Skeletal muscle tissue (tissue), 4 donors: ENCODE measurements around the gene CEP20. TPM values are rescaled to one million over a fixed set of nuclear protein-coding genes. Genes with fewer than 3 reads are reported as not detected.
A peak's percentile ranks its signal among the peaks of the same experiment; 100 is the strongest.

Experiments
- H3K27ac ChIP-seq: one replicate; pipeline ENCODE4 v1.7.0; 2013; ENCODE audit warnings: mild to moderate bottlenecking, low read depth, low read length, inconsistent platforms
- H3K27me3 ChIP-seq, 3 donors: one replicate each; pipeline ENCODE4 v1.7.0; 2013; ENCODE audit warnings: low read length in 3 of 3; ENCODE audit not compliant: control insufficient read depth in 3 of 3, insufficient read depth in 3 of 3
- H3K36me3 ChIP-seq, 3 donors: one replicate each; pipeline ENCODE4 v1.7.0; 2013; ENCODE audit warnings: low read length in 3 of 3; ENCODE audit not compliant: control insufficient read depth in 3 of 3, insufficient read depth in 3 of 3
- H3K4me1 ChIP-seq, 3 donors: one replicate each; pipeline ENCODE4 v1.7.0; 2013; ENCODE audit warnings: low read length in 3 of 3, mild to moderate bottlenecking in 3 of 3; ENCODE audit not compliant: control insufficient read depth in 3 of 3, insufficient read depth in 3 of 3
- H3K4me3 ChIP-seq, 3 donors: one replicate each; pipeline ENCODE4 v1.7.0; 2013; ENCODE audit warnings: low read length in 3 of 3
- H3K9ac ChIP-seq, 3 donors: one replicate each; pipeline ENCODE4 v1.7.0; 2013; ENCODE audit warnings: low read length in 3 of 3, mild to moderate bottlenecking in 3 of 3, moderate library complexity in 2 of 3, low read depth in 1 of 3
- H3K9me3 ChIP-seq, 3 donors: one replicate each; pipeline ENCODE4 v1.7.0; 2013; ENCODE audit warnings: low read length in 3 of 3; ENCODE audit not compliant: control insufficient read depth in 3 of 3
- total RNA-seq: library from RNA; depleted of rRNA; stranded (reverse); fragments of >200 nt; gene quantifications from one replicate; pipeline ENCODE4 v1.2.3, GENCODE V29; 2014
- donor health status: Osteomylitis.

Gene CEP20
- total RNA-seq, 1 donor from 2014 or later = 26.1 TPM

- Histone ChIP-seq H3K27ac (no peak overlapping the region), H3K36me3 (no peaks in the 10 kb centered on the region), H3K4me3 (no peak overlapping the region), H3K9me3 (no peaks in the 10 kb centered on the region), H3K27me3 (no peaks in the 10 kb centered on the region), H3K9ac (no peak overlapping the region), H3K4me1 (no peaks in the 10 kb centered on the region)
These were observed 10.3 kb upstream of the CEP20 start for GRCh38 chr16:15898654-15899053.

- no peaks in the 10 kb centered on the region for H3K27me3 ChIP-seq
- H3K4me1 ChIP-seq = no peaks in the 10 kb centered on the region
- H3K9ac ChIP-seq = no peak overlapping the region
- no peak overlapping the region for H3K27ac ChIP-seq
- H3K9me3 ChIP-seq = no peaks in the 10 kb centered on the region
- H3K4me3 ChIP-seq = no peak overlapping the region
- no peaks in the 10 kb centered on the region for H3K36me3 ChIP-seq
These were observed 9.4 kb upstream of the CEP20 start for GRCh38 chr16:15897834-15898254.

- Histone ChIP-seq H3K9me3 (no peaks in the 10 kb centered on the region), H3K27me3 (no peaks in the 10 kb centered on the region), H3K4me3 (no peak overlapping the region), H3K4me1 (no peaks in the 10 kb centered on the region), H3K9ac (no peak overlapping the region), H3K27ac (no peak overlapping the region), H3K36me3 (no peaks in the 10 kb centered on the region)
These were observed 8.8 kb upstream of the CEP20 start for GRCh38 chr16:15897121-15897780.

DNA sequence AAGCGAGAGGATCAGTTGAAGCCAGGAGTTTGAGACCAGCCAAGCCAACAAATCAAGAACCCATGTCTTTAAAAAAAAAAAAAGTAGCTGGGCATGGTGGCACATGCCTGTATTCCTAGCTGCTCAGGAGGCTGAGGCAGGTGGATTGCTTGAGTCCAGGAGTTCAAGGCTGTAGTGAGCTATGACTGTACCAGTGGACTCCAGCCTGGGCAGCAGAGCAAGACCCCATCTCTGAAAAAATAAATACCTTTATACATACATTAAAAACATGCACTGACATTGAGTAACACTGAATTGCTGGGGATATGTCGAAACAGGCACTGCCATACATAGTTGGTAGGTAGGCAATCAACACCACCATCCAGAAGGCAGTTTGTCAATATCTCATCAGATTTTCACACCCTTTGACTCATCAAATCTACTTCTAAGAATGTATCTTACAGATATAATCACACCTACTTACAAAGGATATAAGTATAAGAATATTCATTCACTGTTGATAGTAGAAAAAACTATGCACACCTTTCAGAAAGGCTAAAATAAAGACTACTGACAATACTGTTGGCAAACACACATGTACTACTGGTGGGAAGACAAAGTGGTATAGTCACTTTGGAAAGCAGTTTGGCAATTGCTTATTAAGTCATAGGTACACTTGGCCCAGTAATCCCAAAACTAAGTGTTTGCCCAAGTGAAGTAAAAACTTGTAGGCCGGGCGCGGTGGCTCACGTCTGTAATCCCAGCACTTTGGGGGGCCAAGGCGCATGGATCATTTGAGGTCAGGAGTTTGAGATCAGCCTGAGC lies 6.4 kb upstream of the CEP20 start:
- H3K9ac ChIP-seq = no peak overlapping the region
- H3K9me3 ChIP-seq = no peaks in the 10 kb centered on the region
- H3K4me1 ChIP-seq = no peaks in the 10 kb centered on the region
- no peak overlapping the region for H3K27ac ChIP-seq
- H3K4me3 ChIP-seq = no peak overlapping the region
- no peaks in the 10 kb centered on the region for H3K36me3 ChIP-seq
- no peaks in the 10 kb centered on the region for H3K27me3 ChIP-seq

- Histone ChIP-seq H3K4me3 (no peak overlapping the region), H3K9me3 (no peaks in the 10 kb centered on the region), H3K27ac (no peak overlapping the region), H3K27me3 (no peaks in the 10 kb centered on the region), H3K4me1 (peaks cover 12 to 19% (median 14%) of the 10 kb centered on the region in 3 donors), H3K36me3 (no peaks in the 10 kb centered on the region), H3K9ac (no peak overlapping the region)
These were observed 3.1 kb upstream of the CEP20 start for GRCh38 chr16:15891508-15891907.

- Histone ChIP-seq H3K27ac (no peak overlapping the region), H3K9ac (peak overlapping the region; percentile 97 to 99 (median 98))
These were observed 1.1 kb downstream of the CEP20 start for GRCh38 chr16:15887283-15887682.

GRCh38 chr16:15886078-15886477 lies 2.3 kb downstream of the CEP20 start:
- H3K36me3 ChIP-seq = peaks cover 10 to 14% (median 11%) of the 10 kb centered on the region in 3 donors
- no peak overlapping the region for H3K4me3 ChIP-seq
- no peak overlapping the region for H3K9ac ChIP-seq
- H3K27ac ChIP-seq = no peak overlapping the region
- peaks cover 22 to 32% (median 24%) of the 10 kb centered on the region in 3 donors for H3K4me1 ChIP-seq
- no peaks in the 10 kb centered on the region for H3K9me3 ChIP-seq
- H3K27me3 ChIP-seq = no peaks in the 10 kb centered on the region

More at GRCh38 chr16:15887283-15887682, 1.1 kb downstream of the CEP20 start:
- Histone ChIP-seq H3K36me3 (peaks cover 1 to 8% (median 5%) of the 10 kb centered on the region in 3 donors), H3K4me1 (peaks cover 22 to 32% (median 24%) of the 10 kb centered on the region in 3 donors), H3K27me3 (no peaks in the 10 kb centered on the region), H3K9me3 (no peaks in the 10 kb centered on the region), H3K4me3 (peak overlapping the region; percentile 99 to 100 (median 99))

GRCh38 chr16:15885560-15886001 lies 2.8 kb downstream of the CEP20 start:
- peaks cover 11 to 16% (median 11%) of the 10 kb centered on the region in 3 donors for H3K36me3 ChIP-seq
- H3K4me1 ChIP-seq = peaks cover 22 to 32% (median 24%) of the 10 kb centered on the region in 3 donors
- no peaks in the 10 kb centered on the region for H3K9me3 ChIP-seq
- no peaks in the 10 kb centered on the region for H3K27me3 ChIP-seq
- H3K27ac ChIP-seq = no peak overlapping the region
- H3K4me3 ChIP-seq = no peak overlapping the region
- H3K9ac ChIP-seq = no peak overlapping the region

DNA sequence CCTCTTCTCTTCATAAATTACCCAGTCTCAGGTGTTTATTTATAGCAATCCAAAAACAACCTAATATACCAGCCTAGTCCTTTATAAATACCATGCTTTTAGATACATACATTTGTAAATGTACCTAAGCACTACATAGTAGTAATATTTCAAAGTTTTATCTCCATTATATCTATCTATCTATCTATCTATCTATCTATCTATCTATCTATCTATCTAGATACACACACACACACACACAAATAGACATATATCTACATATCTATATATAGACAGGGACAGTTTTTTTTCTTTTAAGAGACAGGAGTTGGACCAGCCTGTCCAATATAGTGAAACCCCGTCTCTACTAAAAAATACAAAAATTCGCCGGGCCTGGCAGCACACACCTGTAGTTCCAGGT lies 5.8 kb downstream of the CEP20 start:
- Histone ChIP-seq H3K27me3 (no peaks in the 10 kb centered on the region), H3K27ac (no peak overlapping the region), H3K36me3 (peaks cover 17 to 23% (median 17%) of the 10 kb centered on the region in 3 donors), H3K9me3 (no peaks in the 10 kb centered on the region), H3K4me3 (no peak overlapping the region), H3K4me1 (peaks cover 17 to 20% (median 18%) of the 10 kb centered on the region in 3 donors), H3K9ac (no peak overlapping the region)

DNA sequence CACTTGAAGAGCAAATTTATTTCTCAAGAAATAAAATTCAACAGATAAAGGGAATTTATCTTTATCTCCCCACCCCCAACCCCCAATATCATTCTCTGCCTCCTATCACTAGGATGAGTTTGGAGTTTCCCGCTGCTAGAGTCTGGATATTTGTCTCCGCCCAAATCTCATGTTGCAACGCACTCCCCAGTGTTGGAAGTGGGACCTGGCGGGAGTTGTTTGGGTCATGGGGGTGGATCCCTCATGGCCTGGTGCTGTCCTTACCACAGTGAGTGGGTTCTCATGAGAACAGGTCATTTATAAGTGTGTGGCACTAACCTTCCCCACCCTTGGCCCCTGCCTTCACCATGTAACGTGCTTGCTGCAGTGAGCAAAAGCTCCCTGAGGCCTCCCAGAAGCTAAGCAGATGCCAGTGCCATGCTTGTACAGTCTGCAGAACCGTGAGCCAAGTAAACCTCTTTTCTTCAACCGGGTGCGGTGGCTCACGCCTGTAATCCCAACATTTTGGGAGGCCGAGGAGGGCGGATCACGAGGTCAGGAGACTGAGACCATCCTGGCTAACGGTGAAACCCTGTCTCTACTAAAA lies 6.5 kb downstream of the CEP20 start:
- no peak overlapping the region for H3K27ac ChIP-seq
- no peak overlapping the region for H3K9ac ChIP-seq
- no peaks in the 10 kb centered on the region for H3K27me3 ChIP-seq
- H3K4me3 ChIP-seq = no peak overlapping the region
- H3K9me3 ChIP-seq = no peaks in the 10 kb centered on the region
- H3K36me3 ChIP-seq = peaks cover 17 to 23% (median 17%) of the 10 kb centered on the region in 3 donors
- peaks cover 11 to 14% (median 12%) of the 10 kb centered on the region in 3 donors for H3K4me1 ChIP-seq
